Endothelial cell of umbilical vein (primary cell): ENCODE data around the gene PSENEN. TPM values are rescaled to one million over a fixed set of nuclear protein-coding genes. Genes with fewer than 3 reads are reported as not detected.

Experiments
- BruUV-seq: library from RNA; stranded (reverse); fragments of 400-500 nt; replicated peaks from 2 replicates; lab custom pipeline; 2021; lab: Mats Ljungman, UMichigan
- CTCF ChIA-PET: fragments of 300-600, 350-600 bp; sonication (Branson Sonifier 250); formaldehyde crosslinking; loops from one replicate; lab custom pipeline; 2021; ENCODE audit warnings: antibody characterized with exemption, inconsistent platforms; lab: Charles Lee
- POLR2A ChIA-PET: fragments of 300-600, 350-600 bp; sonication (Branson Sonifier 250); formaldehyde crosslinking; loops from one replicate; lab custom pipeline; 2021; ENCODE audit warnings: antibody characterized with exemption, inconsistent platforms; lab: Charles Lee
- DNase-seq: peaks from one replicate; pipeline ENCODE4 v3.0.0-alpha.2; 2011; ENCODE audit warnings: low read depth, low spot score
- FAIRE-seq: peaks from 2 replicates; lab custom pipeline; 2011; peaks lifted over from hg19 to GRCh38; lab: Jason Lieb, UNC
- H2AFZ ChIP-seq: 2 replicates; pipeline ENCODE4 v1.6.0; 2012; ENCODE audit warnings: low read depth, low read length, control low read depth, inconsistent platforms
- H3K27ac ChIP-seq: 2 replicates; pipeline ENCODE4 v1.5.1; 2011; ENCODE audit warnings: low read depth, mild to moderate bottlenecking, control low read depth, low read length, moderate library complexity; ENCODE audit not compliant: insufficient read depth
- H3K27me3 ChIP-seq, 2 experiments: 2 replicates each; pipeline versions ENCODE4 v1.6.0 to v1.6.1; 2011; ENCODE audit warnings: low read length in 2 of 2, mixed read lengths in 1 of 2; ENCODE audit not compliant: control insufficient read depth in 2 of 2, insufficient read depth in 2 of 2
- H3K36me3 ChIP-seq, 2 experiments: 2 replicates in 1 of 2; 3 replicates in 1 of 2; pipeline ENCODE4 v1.5.1; 2011; ENCODE audit warnings: low read length in 2 of 2, mild to moderate bottlenecking in 1 of 2, moderate library complexity in 1 of 2; ENCODE audit not compliant: control insufficient read depth in 2 of 2, insufficient read depth in 2 of 2; ENCODE audit errors: extremely low read depth in 1 of 2
- H3K4me1 ChIP-seq: 3 replicates; pipeline ENCODE4 v1.5.1; 2011; ENCODE audit warnings: mild to moderate bottlenecking, low read length; ENCODE audit not compliant: control insufficient read depth, insufficient read depth; ENCODE audit errors: extremely low read depth
- H3K4me2 ChIP-seq: 2 replicates; pipeline ENCODE4 v1.6.1; 2011; ENCODE audit warnings: low read length, control low read depth, mixed read lengths; ENCODE audit not compliant: insufficient read depth
- H3K4me3 ChIP-seq, 3 experiments: fragments of 200-600 bp in 1 of 3; sonication (generic), shearing (Covaris generic) in 1 of 3; replicated peaks in 1 of 3; 2 replicates each; pipeline ENCODE4 v1.5.1; 2011 to 2016; ENCODE audit warnings: control low read depth in 3 of 3, low read length in 3 of 3, mild to moderate bottlenecking in 2 of 3, inconsistent platforms in 1 of 3, low read depth in 1 of 3, moderate library complexity in 1 of 3; ENCODE audit not compliant: insufficient read depth in 1 of 3
- H3K79me2 ChIP-seq: 2 replicates; pipeline ENCODE4 v1.6.0; 2012; ENCODE audit warnings: low read length, inconsistent platforms; ENCODE audit not compliant: control insufficient read depth, insufficient read depth
- H3K9ac ChIP-seq: replicated peaks from 2 replicates; pipeline ENCODE3; 2011; ENCODE audit warnings: low read length, control low read depth; ENCODE audit not compliant: insufficient read depth; ENCODE audit errors: extremely low read depth
- H3K9me1 ChIP-seq: replicated peaks from 3 replicates; pipeline ENCODE4 v1.6.0; 2011; ENCODE audit warnings: mild to moderate bottlenecking, low read length; ENCODE audit not compliant: control insufficient read depth, insufficient read depth; ENCODE audit errors: extremely low read depth
- H3K9me3 ChIP-seq: replicated peaks from 2 replicates; pipeline ENCODE4 v1.5.1; 2012; ENCODE audit warnings: low read length, inconsistent platforms; ENCODE audit not compliant: control insufficient read depth, insufficient read depth
- H4K20me1 ChIP-seq: replicated peaks from 2 replicates; pipeline ENCODE3; 2011; ENCODE audit warnings: mild to moderate bottlenecking, low read length; ENCODE audit not compliant: control insufficient read depth, insufficient read depth; ENCODE audit errors: extremely low read depth
- EZH2 ChIP-seq: IDR thresholded peaks from 2 replicates; pipeline ENCODE4 v1.6.1; 2012; ENCODE audit warnings: borderline replicate concordance, low read depth, mild to moderate bottlenecking, moderate library complexity, low read length, inconsistent platforms; ENCODE audit not compliant: severe bottlenecking
- FOS ChIP-seq: IDR thresholded peaks from 2 replicates; pipeline ENCODE4 v1.6.1; 2011; ENCODE audit warnings: mild to moderate bottlenecking, low read length, moderate library complexity, borderline replicate concordance; ENCODE audit not compliant: insufficient read depth
- GATA2 ChIP-seq: IDR thresholded peaks from 2 replicates; pipeline ENCODE4 v1.7.0; 2011; ENCODE audit warnings: low read depth, mild to moderate bottlenecking, moderate library complexity, mixed read lengths, low read length; ENCODE audit not compliant: insufficient read length, insufficient read depth
- JUN ChIP-seq: IDR thresholded peaks from 2 replicates; pipeline ENCODE4 v1.6.1; 2011; ENCODE audit warnings: borderline replicate concordance, low read depth; ENCODE audit not compliant: insufficient read length, insufficient read depth
- MAX ChIP-seq: IDR thresholded peaks from 2 replicates; pipeline ENCODE4 v1.6.1; 2011; ENCODE audit not compliant: insufficient read depth, insufficient read length
- MYC ChIP-seq: IDR thresholded peaks from one replicate; pipeline ENCODE4 v1.6.1; 2011; ENCODE audit warnings: mild to moderate bottlenecking, low read depth, low read length
- POLR2A ChIP-seq: IDR thresholded peaks from 2 replicates; pipeline ENCODE4 v1.6.1; 2012; ENCODE audit warnings: low read depth, mild to moderate bottlenecking, control low read depth, low read length
- POLR2AphosphoS5 ChIP-seq: IDR thresholded peaks from 2 replicates; pipeline ENCODE4 v1.6.1; 2012; ENCODE audit warnings: low read depth, mild to moderate bottlenecking, control low read depth, low read length, moderate library complexity; ENCODE audit not compliant: insufficient read depth
- dilution Hi-C: fragments of 300-500 bp; cut with MboI; formaldehyde crosslinking; loops from one replicate; pipeline ENCODE4 v1.15.0; 2019; ENCODE audit warnings: low sequenced_read_pairs; ENCODE audit not compliant: extremely low pct_ligation_motif_present
- intact Hi-C: fragments of 100-400 bp; cut with micrococcal nuclease; formaldehyde crosslinking; loops from one replicate; pipeline ENCODE4 v1.10.0; 2022
- polyA plus RNA-seq, 4 experiments: library from polyadenylated mRNA; depleted of rRNA in 3 of 4; stranded (reverse) in 3 of 4; unstranded in 1 of 4; fragments of >200 nt; gene quantifications; 2 replicates each; pipeline versions ENCODE4 v1.2.1 to v1.2.3, GENCODE V29; 2011 to 2012; ENCODE audit warnings: missing spikeins in 1 of 4
- total RNA-seq: library from RNA; stranded (reverse); gene quantifications from 2 replicates; pipeline ENCODE4 v1.2.3, GENCODE V29; 2021
- TF ChIP-seq, protein P1 (sequence below), 2 donors: IDR thresholded peaks; 1 replicate in 1 of 2; 2 replicates in 1 of 2; pipeline ENCODE4 v1.5.1; 2011; ENCODE audit warnings: low read length in 2 of 2, mild to moderate bottlenecking in 2 of 2, moderate library complexity in 2 of 2, control low read depth in 1 of 2, inconsistent platforms in 1 of 2, low read depth in 1 of 2; ENCODE audit not compliant: insufficient read depth in 1 of 2; ENCODE audit errors: extremely low read depth in 1 of 2

PSENEN gene
- total and polyA plus RNA-seq, 2 donors (not counting 3 experiments of a cell fraction or from before 2014, with no cell fraction given) = 60.0 to 70.1 TPM

- Histone ChIP-seq H3K79me2 (no peaks in the 10 kb centered on the region), H3K27me3 (peaks cover 4 to 9% of the 10 kb centered on the region in 2 experiments), H3K27ac (no peak overlapping the region), H3K9ac (no peak overlapping the region), H2AFZ (no peak overlapping the region), H4K20me1 (no peaks in the 10 kb centered on the region), H3K4me2 (no peak overlapping the region), H3K4me1 (no peaks in the 10 kb centered on the region), H3K9me3 (no peaks in the 10 kb centered on the region), H3K9me1 (no peaks in the 10 kb centered on the region), H3K4me3 (no peak overlapping the region), H3K36me3 (no peaks in the 10 kb centered on the region)
- DNase-seq (no peak), FAIRE-seq (no peak)
- ChIA-PET CTCF (interaction anchor here (0.5 kb wide), 1 partner anchor 47 kb away, joined by 3 read pairs; no protein-coding TSS in a partner anchor), POLR2A (no interaction called here)
- dilution Hi-C loops = no loop called here
- intact Hi-C loops = no loop called here
- no peak for TF ChIP-seq FOS
- TF ChIP-seq POLR2A = no peak
- no peak for TF ChIP-seq MYC
- TF ChIP-seq POLR2AphosphoS5 = no peak
- TF ChIP-seq GATA2 = no peak
- TF ChIP-seq MAX = no peak
- no peak for TF ChIP-seq EZH2
- no peak for TF ChIP-seq JUN
- TF ChIP-seq, protein P1, sequence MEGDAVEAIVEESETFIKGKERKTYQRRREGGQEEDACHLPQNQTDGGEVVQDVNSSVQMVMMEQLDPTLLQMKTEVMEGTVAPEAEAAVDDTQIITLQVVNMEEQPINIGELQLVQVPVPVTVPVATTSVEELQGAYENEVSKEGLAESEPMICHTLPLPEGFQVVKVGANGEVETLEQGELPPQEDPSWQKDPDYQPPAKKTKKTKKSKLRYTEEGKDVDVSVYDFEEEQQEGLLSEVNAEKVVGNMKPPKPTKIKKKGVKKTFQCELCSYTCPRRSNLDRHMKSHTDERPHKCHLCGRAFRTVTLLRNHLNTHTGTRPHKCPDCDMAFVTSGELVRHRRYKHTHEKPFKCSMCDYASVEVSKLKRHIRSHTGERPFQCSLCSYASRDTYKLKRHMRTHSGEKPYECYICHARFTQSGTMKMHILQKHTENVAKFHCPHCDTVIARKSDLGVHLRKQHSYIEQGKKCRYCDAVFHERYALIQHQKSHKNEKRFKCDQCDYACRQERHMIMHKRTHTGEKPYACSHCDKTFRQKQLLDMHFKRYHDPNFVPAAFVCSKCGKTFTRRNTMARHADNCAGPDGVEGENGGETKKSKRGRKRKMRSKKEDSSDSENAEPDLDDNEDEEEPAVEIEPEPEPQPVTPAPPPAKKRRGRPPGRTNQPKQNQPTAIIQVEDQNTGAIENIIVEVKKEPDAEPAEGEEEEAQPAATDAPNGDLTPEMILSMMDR (IDR thresholded peaks at IDR 0.05; ENCODE audit: extremely low read depth in 1 of 2, insufficient read depth in 1 of 2, low read depth in 1 of 2, low read length in 2 of 2) = no peak
- BruUV-seq = no TSS peak
Observed at GRCh38 chr19:35790981-35791813, 45.7 kb downstream of the PSENEN start.
